ENCODE results near the gene ENKUR.

The ENKUR gene

DNA sequence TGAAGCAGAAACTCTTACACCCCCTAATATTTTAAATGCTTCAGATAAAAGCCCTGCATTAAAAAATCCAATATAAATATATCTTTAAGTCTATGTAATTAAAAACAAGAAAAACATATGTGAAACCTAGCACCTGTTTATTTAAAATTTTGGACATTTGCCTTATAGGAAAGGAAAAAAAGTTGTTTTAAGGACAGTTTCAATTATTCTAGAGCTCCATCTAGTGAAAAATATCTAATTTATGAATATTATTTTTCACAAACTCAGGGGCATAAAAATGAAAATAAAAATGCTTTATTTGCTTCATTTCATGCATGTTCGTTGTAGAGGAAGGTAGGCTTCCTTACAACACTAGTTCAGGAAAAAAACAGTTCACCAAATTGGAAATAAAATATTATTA lies 26.1 kb downstream of the ENKUR start:
- Histone ChIP-seq H3K4me1 (ENCODE audit: control insufficient read depth, insufficient read depth, low read length) (no peaks in the 10 kb centered on the region), H3K36me3 (ENCODE audit: control insufficient read depth, insufficient read depth, low read length) (no peaks in the 10 kb centered on the region), H3K9ac (ENCODE audit: low read depth, low read length) (no peak overlapping the region), H3K9me3 (ENCODE audit: control insufficient read depth, insufficient read depth, low read length) (no peaks in the 10 kb centered on the region), H3K27me3 (ENCODE audit: control insufficient read depth, insufficient read depth, low read length) (no peaks in the 10 kb centered on the region), H3K4me3 (ENCODE audit: low read depth, low read length) (no peak overlapping the region)

DNA sequence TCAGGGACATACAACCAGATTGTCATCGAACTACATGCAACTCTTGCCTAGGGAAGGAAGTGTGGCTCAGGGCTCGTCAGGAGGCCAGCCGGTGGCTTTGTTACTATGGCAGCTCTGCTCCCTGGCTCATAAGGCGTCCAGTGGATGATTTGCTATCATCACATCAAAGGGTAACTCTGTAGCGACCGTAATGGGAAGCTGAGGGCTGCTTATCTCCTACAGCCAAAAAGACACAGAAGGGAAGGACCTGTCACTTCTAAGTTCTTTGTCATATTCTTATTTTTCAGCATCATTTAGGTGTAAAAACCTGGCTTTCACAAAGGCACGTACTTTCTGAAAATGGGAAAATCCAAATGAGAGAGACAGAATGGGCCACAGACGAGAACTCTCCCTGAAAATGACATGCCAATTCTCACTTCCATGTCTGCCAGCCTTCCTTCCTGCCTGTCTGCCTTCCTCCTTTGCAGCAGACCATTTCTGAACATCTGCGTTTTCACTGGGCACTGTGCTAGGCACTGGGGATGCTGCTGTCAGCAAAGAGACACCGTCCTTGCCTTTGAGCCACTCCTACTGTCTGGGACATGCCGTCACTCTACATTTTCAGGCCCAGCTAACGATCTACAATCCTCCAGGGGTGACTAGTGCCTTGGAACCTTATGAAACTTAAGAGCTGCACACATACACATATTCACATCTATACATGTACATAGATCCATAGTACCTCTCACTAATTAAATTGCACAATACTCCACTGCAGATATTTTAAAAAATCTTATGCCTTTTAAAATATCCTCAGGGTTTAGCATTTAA lies 26.9 kb downstream of the ENKUR start:
- Histone ChIP-seq H3K36me3 (ENCODE audit: control insufficient read depth, insufficient read depth, low read length) (no peaks in the 10 kb centered on the region), H3K27me3 (ENCODE audit: control insufficient read depth, insufficient read depth, low read length) (no peaks in the 10 kb centered on the region), H3K4me3 (ENCODE audit: low read depth, low read length) (no peak overlapping the region), H3K9ac (ENCODE audit: low read depth, low read length) (no peak overlapping the region), H3K4me1 (ENCODE audit: control insufficient read depth, insufficient read depth, low read length) (no peaks in the 10 kb centered on the region), H3K9me3 (ENCODE audit: control insufficient read depth, insufficient read depth, low read length) (no peaks in the 10 kb centered on the region)

DNA sequence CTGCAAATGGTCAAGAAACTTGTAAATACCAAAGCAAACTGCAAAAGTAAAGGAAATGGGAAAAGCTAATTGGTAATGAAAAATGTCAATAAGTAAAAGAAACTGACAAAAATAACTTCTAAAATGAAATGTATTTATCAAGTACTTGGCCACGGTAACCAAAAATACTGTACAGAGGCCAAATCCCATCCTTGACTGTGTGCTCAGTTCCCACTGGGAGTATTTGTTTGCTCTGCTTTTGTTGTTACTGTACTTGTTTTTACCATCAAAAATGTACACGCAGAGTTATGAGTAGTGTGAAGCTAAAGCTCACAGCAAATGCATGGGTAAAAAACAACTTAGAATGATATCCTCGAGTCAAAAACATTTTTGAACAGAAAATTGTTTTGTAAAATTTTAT lies 31.1 kb downstream of the ENKUR start:
- Histone ChIP-seq H3K4me3 (ENCODE audit: low read depth, low read length) (no peak overlapping the region), H3K4me1 (ENCODE audit: control insufficient read depth, insufficient read depth, low read length) (no peaks in the 10 kb centered on the region), H3K9ac (ENCODE audit: low read depth, low read length) (no peak overlapping the region), H3K36me3 (ENCODE audit: control insufficient read depth, insufficient read depth, low read length) (no peaks in the 10 kb centered on the region), H3K9me3 (ENCODE audit: control insufficient read depth, insufficient read depth, low read length) (no peaks in the 10 kb centered on the region), H3K27me3 (ENCODE audit: control insufficient read depth, insufficient read depth, low read length) (no peaks in the 10 kb centered on the region)

DNA sequence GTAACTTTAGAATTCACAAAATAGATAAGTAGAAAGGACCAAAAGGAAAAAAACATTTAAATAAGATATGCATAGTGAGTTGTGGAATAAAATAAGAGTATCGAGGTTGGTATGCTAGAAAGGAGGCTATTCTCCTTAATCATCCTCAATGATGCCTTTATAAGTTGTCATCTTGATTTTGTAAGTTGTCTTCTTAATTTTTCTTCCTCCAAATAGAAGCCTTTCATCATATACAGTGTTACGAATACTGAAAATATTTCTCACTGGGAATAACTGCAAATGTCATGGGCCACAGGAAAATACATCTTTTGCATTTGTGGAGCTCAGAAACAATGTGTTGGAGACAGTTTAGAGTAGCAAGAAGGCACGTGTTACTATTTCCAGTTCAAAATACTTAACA lies 32.0 kb downstream of the ENKUR start:
- Histone ChIP-seq H3K9me3 (ENCODE audit: control insufficient read depth, insufficient read depth, low read length) (no peaks in the 10 kb centered on the region), H3K36me3 (ENCODE audit: control insufficient read depth, insufficient read depth, low read length) (no peaks in the 10 kb centered on the region), H3K9ac (ENCODE audit: low read depth, low read length) (no peak overlapping the region), H3K4me1 (ENCODE audit: control insufficient read depth, insufficient read depth, low read length) (no peaks in the 10 kb centered on the region), H3K4me3 (ENCODE audit: low read depth, low read length) (no peak overlapping the region), H3K27me3 (ENCODE audit: control insufficient read depth, insufficient read depth, low read length) (no peaks in the 10 kb centered on the region)

DNA sequence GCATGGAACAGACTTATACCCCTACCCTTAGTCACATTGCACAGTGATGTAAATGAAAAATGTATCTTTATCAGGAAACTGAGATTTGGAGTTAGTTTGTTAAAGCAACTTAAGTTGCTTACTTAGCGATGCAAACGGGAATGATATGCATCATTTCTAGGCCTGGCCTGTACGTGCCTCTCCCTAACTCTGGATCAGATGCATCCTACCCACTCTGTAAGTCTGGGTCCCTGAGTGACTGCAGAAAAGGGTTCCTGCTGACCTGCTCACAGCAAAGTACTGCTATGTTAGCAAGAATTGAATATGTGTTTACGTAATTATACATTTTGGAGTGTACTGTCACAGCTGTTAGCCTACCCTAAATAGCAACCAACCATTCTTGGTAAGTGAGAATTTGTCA lies 32.8 kb downstream of the ENKUR start:
- no peak overlapping the region for H3K9ac ChIP-seq (ENCODE audit: low read depth, low read length)
- H3K9me3 ChIP-seq (ENCODE audit: control insufficient read depth, insufficient read depth, low read length) = no peaks in the 10 kb centered on the region
- no peaks in the 10 kb centered on the region for H3K4me1 ChIP-seq (ENCODE audit: control insufficient read depth, insufficient read depth, low read length)
- no peaks in the 10 kb centered on the region for H3K36me3 ChIP-seq (ENCODE audit: control insufficient read depth, insufficient read depth, low read length)
- H3K27me3 ChIP-seq (ENCODE audit: control insufficient read depth, insufficient read depth, low read length) = no peaks in the 10 kb centered on the region
- H3K4me3 ChIP-seq (ENCODE audit: low read depth, low read length) = no peak overlapping the region

DNA sequence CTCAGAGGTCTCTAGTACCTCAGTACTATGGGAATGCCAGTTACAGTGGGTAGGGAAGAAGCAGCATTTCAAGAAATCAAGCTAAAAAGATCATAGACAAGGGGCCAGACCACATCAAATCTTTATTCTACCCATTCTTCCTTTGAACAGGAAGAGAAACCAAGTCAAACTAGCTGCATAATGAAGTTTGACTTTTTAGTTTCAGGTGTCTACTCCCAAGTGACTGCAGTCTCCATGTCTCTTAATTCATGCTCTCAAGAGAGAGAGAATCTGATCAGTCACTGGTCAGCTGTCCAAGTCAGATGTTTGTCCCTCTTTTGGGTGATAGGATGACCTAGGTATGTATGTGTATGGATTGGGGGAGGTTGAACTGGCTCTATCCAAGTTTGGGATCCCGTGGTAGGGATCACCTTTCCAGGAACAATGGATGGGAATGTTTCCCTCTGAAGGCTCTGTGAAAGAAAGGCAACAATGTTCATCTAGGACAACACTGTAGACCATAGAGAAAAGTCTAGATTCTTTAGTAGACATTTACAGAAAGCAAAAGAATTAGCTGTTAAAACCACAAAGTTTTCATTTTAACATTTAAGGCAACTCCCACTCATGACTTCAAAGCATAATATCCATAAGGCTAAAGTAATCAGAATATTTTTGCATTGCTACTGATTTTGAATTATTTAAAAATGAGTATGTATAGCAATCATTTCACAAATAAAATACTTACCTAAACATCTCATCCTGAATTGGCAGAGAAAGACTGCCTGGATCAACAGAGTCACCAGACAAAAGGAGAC lies 33.4 kb downstream of the ENKUR start:
- H3K36me3 ChIP-seq (ENCODE audit: control insufficient read depth, insufficient read depth, low read length) = no peaks in the 10 kb centered on the region

DNA sequence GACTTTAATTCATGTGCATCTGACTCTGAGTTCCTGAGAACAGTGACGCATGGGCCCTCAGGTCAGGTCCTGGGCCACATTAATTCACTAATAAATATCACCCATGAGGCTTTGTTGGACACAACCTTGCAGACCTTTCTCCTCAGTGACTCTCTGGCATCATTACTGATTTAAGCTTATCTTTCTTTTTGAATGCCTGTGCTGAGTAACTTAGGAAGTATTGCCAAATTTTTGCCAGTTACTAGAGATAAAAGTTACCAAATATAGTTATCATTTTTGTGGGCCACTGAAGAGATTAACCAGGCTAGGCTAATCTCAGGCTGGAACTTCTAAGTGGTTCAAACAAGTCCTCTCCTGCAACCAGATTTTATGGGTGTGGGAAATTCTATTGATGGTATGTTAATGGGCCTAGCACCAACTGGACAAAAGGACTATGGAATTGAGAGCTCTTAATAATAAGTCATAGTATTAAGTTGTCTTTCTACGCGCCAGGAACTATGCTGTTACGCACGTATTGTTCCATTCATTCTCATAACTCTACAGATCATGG lies 34.7 kb downstream of the ENKUR start:
- Histone ChIP-seq H3K9me3 (ENCODE audit: control insufficient read depth, insufficient read depth, low read length) (no peaks in the 10 kb centered on the region), H3K36me3 (ENCODE audit: control insufficient read depth, insufficient read depth, low read length) (no peaks in the 10 kb centered on the region), H3K27me3 (ENCODE audit: control insufficient read depth, insufficient read depth, low read length) (no peaks in the 10 kb centered on the region), H3K9ac (ENCODE audit: low read depth, low read length) (no peak overlapping the region), H3K4me3 (ENCODE audit: low read depth, low read length) (no peak overlapping the region), H3K4me1 (ENCODE audit: control insufficient read depth, insufficient read depth, low read length) (no peaks in the 10 kb centered on the region)

More for the DNA sequence above, 33.4 kb downstream of the ENKUR start:
- H3K4me1 ChIP-seq (ENCODE audit: control insufficient read depth, insufficient read depth, low read length) = no peaks in the 10 kb centered on the region
- no peak overlapping the region for H3K4me3 ChIP-seq (ENCODE audit: low read depth, low read length)
- no peaks in the 10 kb centered on the region for H3K9me3 ChIP-seq (ENCODE audit: control insufficient read depth, insufficient read depth, low read length)
- H3K9ac ChIP-seq (ENCODE audit: low read depth, low read length) = no peak overlapping the region
- no peaks in the 10 kb centered on the region for H3K27me3 ChIP-seq (ENCODE audit: control insufficient read depth, insufficient read depth, low read length)

DNA sequence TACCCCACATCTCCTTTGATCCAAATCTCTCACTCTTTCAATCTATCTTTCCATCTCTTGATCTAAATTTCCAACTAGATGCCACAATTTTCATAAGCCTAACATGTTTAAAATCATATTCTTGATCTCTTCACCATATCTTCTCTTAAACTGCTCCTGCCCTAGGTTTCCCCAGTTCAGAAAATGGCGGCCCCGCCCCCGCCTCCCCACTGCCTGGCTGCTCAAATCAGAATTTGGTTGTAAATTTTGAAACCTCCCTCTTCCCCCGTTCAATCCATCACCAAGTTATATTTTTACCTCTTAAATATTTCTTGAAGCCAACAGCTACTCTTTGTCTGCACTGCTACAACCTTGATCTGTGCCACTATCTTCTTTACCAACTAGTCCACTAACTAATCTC lies 36.3 kb downstream of the ENKUR start:
- Histone ChIP-seq H3K4me3 (ENCODE audit: low read depth, low read length) (no peak overlapping the region), H3K4me1 (ENCODE audit: control insufficient read depth, insufficient read depth, low read length) (no peaks in the 10 kb centered on the region), H3K9ac (ENCODE audit: low read depth, low read length) (no peak overlapping the region), H3K27me3 (ENCODE audit: control insufficient read depth, insufficient read depth, low read length) (no peaks in the 10 kb centered on the region), H3K36me3 (ENCODE audit: control insufficient read depth, insufficient read depth, low read length) (no peaks in the 10 kb centered on the region), H3K9me3 (ENCODE audit: control insufficient read depth, insufficient read depth, low read length) (no peaks in the 10 kb centered on the region)

DNA sequence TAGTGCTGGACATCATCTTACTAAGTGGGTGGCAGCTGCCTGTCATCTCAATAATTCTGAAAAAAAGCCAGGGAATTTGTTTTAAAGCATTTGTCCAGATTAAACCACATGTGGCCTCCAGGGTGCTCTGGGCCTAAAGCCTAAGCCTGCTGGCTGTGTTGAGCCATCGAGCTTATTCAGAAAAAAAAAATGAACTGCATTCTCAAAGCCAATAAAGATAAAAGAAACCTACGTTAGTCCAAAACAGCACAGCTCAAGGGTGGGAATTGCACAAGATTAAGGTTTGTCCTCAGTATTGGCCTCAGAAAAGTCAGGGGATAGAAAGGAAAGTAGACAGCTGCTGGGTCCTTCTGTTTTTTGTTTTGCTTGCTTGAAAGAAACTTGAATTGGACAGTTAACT lies 41.0 kb downstream of the ENKUR start:
- Histone ChIP-seq H3K4me3 (ENCODE audit: low read depth, low read length) (no peak overlapping the region), H3K9ac (ENCODE audit: low read depth, low read length) (no peak overlapping the region), H3K4me1 (ENCODE audit: control insufficient read depth, insufficient read depth, low read length) (no peaks in the 10 kb centered on the region), H3K36me3 (ENCODE audit: control insufficient read depth, insufficient read depth, low read length) (no peaks in the 10 kb centered on the region), H3K27me3 (ENCODE audit: control insufficient read depth, insufficient read depth, low read length) (no peaks in the 10 kb centered on the region), H3K9me3 (ENCODE audit: control insufficient read depth, insufficient read depth, low read length) (no peaks in the 10 kb centered on the region)

DNA sequence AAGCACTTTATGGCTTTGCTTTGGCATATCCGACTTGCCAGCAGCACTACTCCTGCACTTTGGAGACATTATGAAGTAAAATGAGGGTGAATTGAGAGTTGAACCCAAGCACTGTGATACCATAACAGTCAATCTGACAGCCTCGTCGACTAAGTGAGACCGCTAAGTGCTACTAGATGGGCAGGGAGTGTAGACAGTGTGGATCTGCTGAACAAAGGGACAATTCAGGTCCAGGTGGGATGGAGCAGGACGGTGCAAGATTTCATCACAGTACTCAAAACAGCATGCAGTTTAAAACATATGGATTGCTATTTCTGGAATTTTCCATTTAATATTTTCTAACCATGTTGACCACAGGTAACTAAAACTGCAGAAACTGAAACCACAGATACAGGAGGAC lies 42.8 kb downstream of the ENKUR start:
- no peaks in the 10 kb centered on the region for H3K27me3 ChIP-seq (ENCODE audit: control insufficient read depth, insufficient read depth, low read length)
- H3K9ac ChIP-seq (ENCODE audit: low read depth, low read length) = no peak overlapping the region
- no peaks in the 10 kb centered on the region for H3K36me3 ChIP-seq (ENCODE audit: control insufficient read depth, insufficient read depth, low read length)
- H3K4me3 ChIP-seq (ENCODE audit: low read depth, low read length) = no peak overlapping the region
- H3K4me1 ChIP-seq (ENCODE audit: control insufficient read depth, insufficient read depth, low read length) = no peaks in the 10 kb centered on the region
- no peaks in the 10 kb centered on the region for H3K9me3 ChIP-seq (ENCODE audit: control insufficient read depth, insufficient read depth, low read length)

DNA sequence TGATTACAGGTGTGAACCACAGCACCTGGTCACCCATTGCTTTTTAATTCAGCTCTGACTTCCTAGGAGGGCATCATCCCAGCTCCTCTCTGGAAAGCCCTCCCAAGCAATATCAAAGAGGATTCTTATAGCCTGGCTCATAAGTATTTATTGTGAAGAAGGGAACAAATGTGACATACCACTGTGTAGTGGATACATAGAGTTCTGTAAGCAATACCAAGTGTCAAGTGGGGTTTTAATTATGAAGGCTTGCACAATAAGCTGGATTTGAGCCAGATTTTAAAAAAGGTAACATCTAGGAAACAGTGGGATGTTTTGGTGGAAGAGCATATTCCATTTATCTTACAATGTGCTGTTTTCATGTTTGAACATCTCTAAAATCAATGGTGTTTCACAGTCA lies 44.6 kb downstream of the ENKUR start:
- Histone ChIP-seq H3K36me3 (ENCODE audit: control insufficient read depth, insufficient read depth, low read length) (no peaks in the 10 kb centered on the region), H3K4me3 (ENCODE audit: low read depth, low read length) (no peak overlapping the region)

DNA sequence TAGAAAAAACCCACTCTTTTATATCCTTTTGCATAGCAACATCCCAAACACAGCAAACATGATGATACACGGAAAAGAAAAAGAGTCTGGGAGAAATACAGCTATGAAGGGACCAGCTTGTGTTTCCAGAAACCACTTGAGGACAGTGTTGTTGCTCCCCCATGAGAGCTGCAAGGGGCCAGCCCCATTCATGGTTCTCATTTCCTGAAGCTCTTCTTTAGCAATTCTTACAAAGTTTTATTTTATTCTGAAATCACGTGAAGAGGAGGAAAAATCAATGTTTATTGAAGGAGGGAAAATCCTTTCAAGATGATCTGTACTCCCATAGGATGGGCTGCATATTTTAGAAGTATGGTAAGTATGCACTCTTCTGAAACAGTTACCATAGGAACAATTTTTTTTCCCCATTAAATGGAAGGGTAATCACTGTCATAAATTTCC lies 46.1 kb downstream of the ENKUR start:
- no peak overlapping the region for H3K9ac ChIP-seq (ENCODE audit: low read depth, low read length)
- H3K9me3 ChIP-seq (ENCODE audit: control insufficient read depth, insufficient read depth, low read length) = no peaks in the 10 kb centered on the region
- H3K4me1 ChIP-seq (ENCODE audit: control insufficient read depth, insufficient read depth, low read length) = no peaks in the 10 kb centered on the region
- no peak overlapping the region for H3K4me3 ChIP-seq (ENCODE audit: low read depth, low read length)
- no peaks in the 10 kb centered on the region for H3K36me3 ChIP-seq (ENCODE audit: control insufficient read depth, insufficient read depth, low read length)
- H3K27me3 ChIP-seq (ENCODE audit: control insufficient read depth, insufficient read depth, low read length) = no peaks in the 10 kb centered on the region

More for the DNA sequence above, 44.6 kb downstream of the ENKUR start:
- H3K9me3 ChIP-seq (ENCODE audit: control insufficient read depth, insufficient read depth, low read length) = no peaks in the 10 kb centered on the region
- no peaks in the 10 kb centered on the region for H3K4me1 ChIP-seq (ENCODE audit: control insufficient read depth, insufficient read depth, low read length)
- H3K27me3 ChIP-seq (ENCODE audit: control insufficient read depth, insufficient read depth, low read length) = no peaks in the 10 kb centered on the region
- no peak overlapping the region for H3K9ac ChIP-seq (ENCODE audit: low read depth, low read length)

All from iPS-15b (cell line).